Measurements from ENCODE around the gene KCNMA1. TPM values are rescaled to one million over a fixed set of nuclear protein-coding genes. Genes with fewer than 3 reads are reported as not detected.

The KCNMA1 gene
- total and polyA plus RNA-seq, 9 of the 15 experiments (the other 6 are each of a cell fraction or from before 2014, with no cell fraction given) = 0.01 to 0.95 (median 0.15) TPM; not detected in 4

DNA sequence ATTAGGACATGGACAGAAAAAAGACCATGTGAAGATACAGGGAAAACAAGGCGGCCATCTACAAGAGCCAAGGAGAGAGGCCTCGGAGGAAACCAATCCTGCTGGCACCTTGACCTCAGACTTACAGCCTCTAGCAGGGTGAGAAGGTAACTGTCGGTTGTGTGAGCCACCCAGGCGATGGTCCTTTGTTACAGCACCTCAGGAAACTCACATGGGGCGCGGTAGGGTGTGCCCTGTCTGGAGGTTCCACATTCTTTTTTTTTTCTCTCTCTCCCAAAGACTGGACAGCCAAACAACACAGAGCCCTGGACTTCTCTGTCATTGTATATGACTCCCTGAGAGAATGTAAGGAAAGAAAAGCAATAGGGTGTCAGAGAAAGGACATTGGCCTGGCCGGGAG, 163.2 kb downstream of the KCNMA1 start:
- in situ Hi-C loops (cut with MboI) = no loop called here
- H3K4me1 ChIP-seq (replicated peaks in 1 of 2; ENCODE audit: control insufficient read depth in 2 of 2, insufficient read depth in 2 of 2, low read length in 2 of 2) = no peaks in the 10 kb centered on the region
- H3K9me1 ChIP-seq (ENCODE audit: control insufficient read depth, insufficient read depth, low read length) = no peaks in the 10 kb centered on the region
- DNase-seq (ENCODE audit: extremely low read depth in 1 of 4, low spot score in 3 of 4) (no peak), ATAC-seq (no peak), FAIRE-seq (no peak)
- CTCF ChIA-PET (ENCODE audit: low intra/inter-chr PET ratio) = no interaction called here
- H3K4me2 ChIP-seq (ENCODE audit: insufficient read depth, low read length) = no peak overlapping the region
- intact Hi-C loops (cut with micrococcal nuclease) = no loop called here
- no peak overlapping the region for H3K27ac ChIP-seq (ENCODE audit: extremely low read depth, low read depth, low read length)
- no peak overlapping the region for H3K4me3 ChIP-seq
- H3K27me3 ChIP-seq (ENCODE audit: control insufficient read depth in 2 of 2, insufficient read depth in 2 of 2, low read length in 2 of 2) = peaks cover 4 to 12% of the 10 kb centered on the region in 2 experiments; a peak in 4 of 5 replicates
- H3K79me2 ChIP-seq (ENCODE audit: control insufficient read depth, insufficient read depth, low read length) = no peaks in the 10 kb centered on the region
- no peaks in the 10 kb centered on the region; the same call in 1 of the 2 replicates for H3K9me3 ChIP-seq (replicated peaks; ENCODE audit: control insufficient read depth, insufficient read depth, low read depth, low read length)
- POLR2A ChIA-PET = no interaction called here
- no peaks in the 10 kb centered on the region for H3K36me3 ChIP-seq (ENCODE audit: control insufficient read depth, insufficient read depth, low read length)
- WGBS (ENCODE audit: insufficient coverage, low coverage, missing lambda C conversion rate) = under 1% methylated on average over 7 of the region's 7 CpGs
- H3K9ac ChIP-seq (ENCODE audit: insufficient read depth in 1 of 2, low read depth in 2 of 2, low read length in 2 of 2) = no peak overlapping the region
- BruUV-seq (replicated peaks) = no TSS peak
- 0 out of 2 replicates have a peak, but pooled peaks cover 4% of the 10 kb centered on the region for H4K20me1 ChIP-seq (replicated peaks; ENCODE audit: control insufficient read depth, insufficient read depth, low read length)
- H2AFZ ChIP-seq (ENCODE audit: low read depth, low read length) = no peak overlapping the region
- TF ChIP-seq SRSF9 (IDR thresholded peaks at IDR 0.05; ENCODE audit: borderline replicate concordance, low read depth, low read length) = no peak
- TF ChIP-seq ZNF146 (CRISPR knock-in tag; IDR thresholded peaks at IDR 0.05; ENCODE audit: unreplicated experiment) = no peak
- TF ChIP-seq, protein P1, sequence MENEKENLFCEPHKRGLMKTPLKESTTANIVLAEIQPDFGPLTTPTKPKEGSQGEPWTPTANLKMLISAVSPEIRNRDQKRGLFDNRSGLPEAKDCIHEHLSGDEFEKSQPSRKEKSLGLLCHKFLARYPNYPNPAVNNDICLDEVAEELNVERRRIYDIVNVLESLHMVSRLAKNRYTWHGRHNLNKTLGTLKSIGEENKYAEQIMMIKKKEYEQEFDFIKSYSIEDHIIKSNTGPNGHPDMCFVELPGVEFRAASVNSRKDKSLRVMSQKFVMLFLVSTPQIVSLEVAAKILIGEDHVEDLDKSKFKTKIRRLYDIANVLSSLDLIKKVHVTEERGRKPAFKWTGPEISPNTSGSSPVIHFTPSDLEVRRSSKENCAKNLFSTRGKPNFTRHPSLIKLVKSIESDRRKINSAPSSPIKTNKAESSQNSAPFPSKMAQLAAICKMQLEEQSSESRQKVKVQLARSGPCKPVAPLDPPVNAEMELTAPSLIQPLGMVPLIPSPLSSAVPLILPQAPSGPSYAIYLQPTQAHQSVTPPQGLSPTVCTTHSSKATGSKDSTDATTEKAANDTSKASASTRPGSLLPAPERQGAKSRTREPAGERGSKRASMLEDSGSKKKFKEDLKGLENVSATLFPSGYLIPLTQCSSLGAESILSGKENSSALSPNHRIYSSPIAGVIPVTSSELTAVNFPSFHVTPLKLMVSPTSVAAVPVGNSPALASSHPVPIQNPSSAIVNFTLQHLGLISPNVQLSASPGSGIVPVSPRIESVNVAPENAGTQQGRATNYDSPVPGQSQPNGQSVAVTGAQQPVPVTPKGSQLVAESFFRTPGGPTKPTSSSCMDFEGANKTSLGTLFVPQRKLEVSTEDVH (IDR thresholded peaks at IDR 0.05; ENCODE audit: low read depth, partially characterized antibody) = no peak
- TF ChIP-seq, protein P2, sequence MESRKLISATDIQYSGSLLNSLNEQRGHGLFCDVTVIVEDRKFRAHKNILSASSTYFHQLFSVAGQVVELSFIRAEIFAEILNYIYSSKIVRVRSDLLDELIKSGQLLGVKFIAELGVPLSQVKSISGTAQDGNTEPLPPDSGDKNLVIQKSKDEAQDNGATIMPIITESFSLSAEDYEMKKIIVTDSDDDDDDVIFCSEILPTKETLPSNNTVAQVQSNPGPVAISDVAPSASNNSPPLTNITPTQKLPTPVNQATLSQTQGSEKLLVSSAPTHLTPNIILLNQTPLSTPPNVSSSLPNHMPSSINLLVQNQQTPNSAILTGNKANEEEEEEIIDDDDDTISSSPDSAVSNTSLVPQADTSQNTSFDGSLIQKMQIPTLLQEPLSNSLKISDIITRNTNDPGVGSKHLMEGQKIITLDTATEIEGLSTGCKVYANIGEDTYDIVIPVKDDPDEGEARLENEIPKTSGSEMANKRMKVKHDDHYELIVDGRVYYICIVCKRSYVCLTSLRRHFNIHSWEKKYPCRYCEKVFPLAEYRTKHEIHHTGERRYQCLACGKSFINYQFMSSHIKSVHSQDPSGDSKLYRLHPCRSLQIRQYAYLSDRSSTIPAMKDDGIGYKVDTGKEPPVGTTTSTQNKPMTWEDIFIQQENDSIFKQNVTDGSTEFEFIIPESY (CRISPR knock-in tag; IDR thresholded peaks at IDR 0.05) = no peak
- TF ChIP-seq HDAC3 (IDR thresholded peaks at IDR 0.05; ENCODE audit: borderline replicate concordance, partially characterized antibody) = no peak
- no peak for TF ChIP-seq MYBL2 (IDR thresholded peaks at IDR 0.05; ENCODE audit: low read depth)
- TF ChIP-seq MYBL2 (CRISPR knock-in tag; IDR thresholded peaks at IDR 0.05; ENCODE audit: borderline replicate concordance) = no peak
- no peak for TF ChIP-seq ZNF121 (CRISPR knock-in tag; conservative IDR thresholded peaks at IDR 0.05)
- TF ChIP-seq PHF8 (IDR thresholded peaks at IDR 0.05; ENCODE audit: borderline replicate concordance, low read length) = no peak
- TF ChIP-seq, protein P3, sequence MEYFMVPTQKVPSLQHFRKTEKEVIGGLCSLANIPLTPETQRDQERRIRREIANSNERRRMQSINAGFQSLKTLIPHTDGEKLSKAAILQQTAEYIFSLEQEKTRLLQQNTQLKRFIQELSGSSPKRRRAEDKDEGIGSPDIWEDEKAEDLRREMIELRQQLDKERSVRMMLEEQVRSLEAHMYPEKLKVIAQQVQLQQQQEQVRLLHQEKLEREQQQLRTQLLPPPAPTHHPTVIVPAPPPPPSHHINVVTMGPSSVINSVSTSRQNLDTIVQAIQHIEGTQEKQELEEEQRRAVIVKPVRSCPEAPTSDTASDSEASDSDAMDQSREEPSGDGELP (CRISPR knock-in tag; IDR thresholded peaks at IDR 0.05; ENCODE audit: borderline replicate concordance) = no peak
- TF ChIP-seq MCM2 (IDR thresholded peaks at IDR 0.05; ENCODE audit: low read depth) = no peak
- TF ChIP-seq RBM22 (IDR thresholded peaks at IDR 0.05; ENCODE audit: low read depth, low read length, poor library complexity, severe bottlenecking) = no peak
- no peak for TF ChIP-seq KLF10 (CRISPR knock-in tag; IDR thresholded peaks at IDR 0.05)
- no peak for TF ChIP-seq ZEB2 (IDR thresholded peaks at IDR 0.05)
- TF ChIP-seq ZNF561 (CRISPR knock-in tag; conservative IDR thresholded peaks at IDR 0.05) = no peak
